MM.1S (cell line): Measurements from ENCODE around the gene PDZD8.
"Not testable (repeated sequence)": the region's sequence is repeated elsewhere in the genome, so short reads cannot be mapped to it uniquely, and the experiment has no call there.

Source experiments
- DNase-seq: peaks from one replicate; pipeline ENCODE4 v3.0.0-alpha.2; 2015
- H2AFZ ChIP-seq: fragments of 300-600 bp; sonication (generic); 2 replicates; pipeline ENCODE4 v1.6.0; 2016; ENCODE audit warnings: antibody characterized with exemption, low read length
- H3F3A ChIP-seq: fragments of 300-600 bp; sonication (generic); 2 replicates; pipeline ENCODE4 v1.6.1; 2016; ENCODE audit warnings: mild to moderate bottlenecking, antibody characterized with exemption, low read length, moderate library complexity, mixed read lengths; ENCODE audit not compliant: insufficient read depth
- H3K27ac ChIP-seq: fragments of 300-600 bp; sonication (generic); 2 replicates; pipeline ENCODE4 v1.5.1; 2016; ENCODE audit warnings: mild to moderate bottlenecking, low read length
- H3K27me3 ChIP-seq: fragments of 300-600 bp; sonication (generic); replicated peaks from 2 replicates; pipeline ENCODE4 v1.6.0; 2016; ENCODE audit warnings: low read length; ENCODE audit not compliant: insufficient read depth
- H3K36me3 ChIP-seq: fragments of 300-600 bp; sonication (generic); replicated peaks from 2 replicates; pipeline ENCODE4 v1.6.1; 2016; ENCODE audit warnings: mild to moderate bottlenecking, low read length, mixed read lengths; ENCODE audit not compliant: insufficient read depth
- H3K4me1 ChIP-seq: fragments of 300-600 bp; sonication (generic); 2 replicates; pipeline ENCODE4 v1.6.1; 2016; ENCODE audit warnings: low read length, mixed read lengths
- H3K4me2 ChIP-seq: fragments of 300-600 bp; sonication (generic); 2 replicates; pipeline ENCODE4 v1.6.0; 2016; ENCODE audit warnings: low read depth, low read length
- H3K4me3 ChIP-seq: fragments of 300-600 bp; sonication (generic); 2 replicates; pipeline ENCODE4 v1.5.1; 2016; ENCODE audit warnings: low read length, mixed read lengths
- H3K79me2 ChIP-seq: fragments of 300-600 bp; sonication (generic); 2 replicates; pipeline ENCODE4 v1.6.1; 2016; ENCODE audit warnings: mixed run types, low read length, mixed read lengths
- H3K9ac ChIP-seq: fragments of 300-600 bp; sonication (generic); 2 replicates; pipeline ENCODE4 v1.6.1; 2016; ENCODE audit warnings: low read length, mixed read lengths
- H3K9me2 ChIP-seq: fragments of 300-600 bp; sonication (generic); replicated peaks from 2 replicates; pipeline ENCODE4 v1.6.1; 2016; ENCODE audit warnings: mild to moderate bottlenecking, low read length, mixed read lengths; ENCODE audit not compliant: insufficient read depth
- H3K9me3 ChIP-seq: fragments of 300-600 bp; sonication (generic); replicated peaks from 2 replicates; pipeline ENCODE4 v1.6.1; 2016; ENCODE audit warnings: mild to moderate bottlenecking, low read length, mixed read lengths; ENCODE audit not compliant: insufficient read depth
- H4K20me1 ChIP-seq: fragments of 300-600 bp; sonication (generic); 2 replicates; pipeline ENCODE4 v1.6.1; 2016; ENCODE audit warnings: mild to moderate bottlenecking, low read length, moderate library complexity, mixed read lengths; ENCODE audit not compliant: insufficient read depth
- EZH2 ChIP-seq: fragments of 300-600 bp; sonication (generic); optimal IDR thresholded peaks from 2 replicates; pipeline ENCODE3; 2017; ENCODE audit warnings: low read depth, mild to moderate bottlenecking, antibody characterized with exemption, low read length, mixed read lengths
- EZH2phosphoT487 ChIP-seq: fragments of 300-600 bp; sonication (generic); IDR thresholded peaks from 2 replicates; pipeline ENCODE4 v1.6.1; 2018; ENCODE audit warnings: antibody characterized with exemption, low read length
- TF ChIP-seq, protein P1 (sequence below): fragments of 300-600 bp; sonication (generic); IDR thresholded peaks from 2 replicates; pipeline ENCODE4 v1.5.1; 2016; ENCODE audit warnings: antibody characterized with exemption, low read length, mixed read lengths

The PDZD8 gene

DNA sequence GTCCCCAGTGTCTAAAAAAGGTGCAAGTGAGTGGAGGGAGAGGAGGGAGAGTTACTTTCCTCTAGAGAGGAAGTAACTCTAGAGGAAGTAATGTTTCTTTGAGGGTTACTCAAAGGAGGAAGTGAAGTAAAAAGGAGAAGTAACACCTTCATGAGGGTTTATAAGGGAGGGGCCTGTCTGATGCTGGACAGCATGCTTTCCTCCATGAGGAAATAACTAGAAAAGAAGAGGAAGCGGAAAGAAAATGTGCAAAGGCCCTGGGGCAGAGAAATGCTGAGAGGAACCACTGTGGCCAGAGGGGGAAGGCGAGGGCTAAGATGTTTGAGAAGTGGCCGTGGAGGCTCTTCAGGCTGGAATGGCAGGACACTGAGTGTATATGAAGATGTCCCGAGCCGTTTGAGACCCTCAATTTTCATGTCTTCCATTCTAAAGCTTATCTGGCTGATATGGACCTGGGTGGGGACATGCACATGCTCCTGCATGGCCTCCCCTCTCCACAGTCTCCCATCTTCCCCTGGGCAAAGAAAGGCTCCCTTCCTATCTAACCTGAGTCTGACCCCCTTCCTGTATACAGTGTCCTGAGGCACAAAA, 137.7 kb downstream of the PDZD8 start:
- Histone ChIP-seq H3K9me3 (no peaks in the 10 kb centered on the region), H3K79me2 (no peaks in the 10 kb centered on the region), H3K9ac (no peak overlapping the region), H3K27ac (no peak overlapping the region), H3K4me2 (no peak overlapping the region), H3K4me3 (no peak overlapping the region), H3K36me3 (no peaks in the 10 kb centered on the region), H4K20me1 (no peaks in the 10 kb centered on the region), H2AFZ (no peak overlapping the region), H3K27me3 (no peaks in the 10 kb centered on the region), H3F3A (no peaks in the 10 kb centered on the region), H3K9me2 (no peaks in the 10 kb centered on the region), H3K4me1 (no peaks in the 10 kb centered on the region)
- TF ChIP-seq, protein P1, sequence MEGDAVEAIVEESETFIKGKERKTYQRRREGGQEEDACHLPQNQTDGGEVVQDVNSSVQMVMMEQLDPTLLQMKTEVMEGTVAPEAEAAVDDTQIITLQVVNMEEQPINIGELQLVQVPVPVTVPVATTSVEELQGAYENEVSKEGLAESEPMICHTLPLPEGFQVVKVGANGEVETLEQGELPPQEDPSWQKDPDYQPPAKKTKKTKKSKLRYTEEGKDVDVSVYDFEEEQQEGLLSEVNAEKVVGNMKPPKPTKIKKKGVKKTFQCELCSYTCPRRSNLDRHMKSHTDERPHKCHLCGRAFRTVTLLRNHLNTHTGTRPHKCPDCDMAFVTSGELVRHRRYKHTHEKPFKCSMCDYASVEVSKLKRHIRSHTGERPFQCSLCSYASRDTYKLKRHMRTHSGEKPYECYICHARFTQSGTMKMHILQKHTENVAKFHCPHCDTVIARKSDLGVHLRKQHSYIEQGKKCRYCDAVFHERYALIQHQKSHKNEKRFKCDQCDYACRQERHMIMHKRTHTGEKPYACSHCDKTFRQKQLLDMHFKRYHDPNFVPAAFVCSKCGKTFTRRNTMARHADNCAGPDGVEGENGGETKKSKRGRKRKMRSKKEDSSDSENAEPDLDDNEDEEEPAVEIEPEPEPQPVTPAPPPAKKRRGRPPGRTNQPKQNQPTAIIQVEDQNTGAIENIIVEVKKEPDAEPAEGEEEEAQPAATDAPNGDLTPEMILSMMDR, result no peak
- TF ChIP-seq EZH2phosphoT487 (no peak), EZH2 (no peak)
- DNase-seq, result no peak

DNA sequence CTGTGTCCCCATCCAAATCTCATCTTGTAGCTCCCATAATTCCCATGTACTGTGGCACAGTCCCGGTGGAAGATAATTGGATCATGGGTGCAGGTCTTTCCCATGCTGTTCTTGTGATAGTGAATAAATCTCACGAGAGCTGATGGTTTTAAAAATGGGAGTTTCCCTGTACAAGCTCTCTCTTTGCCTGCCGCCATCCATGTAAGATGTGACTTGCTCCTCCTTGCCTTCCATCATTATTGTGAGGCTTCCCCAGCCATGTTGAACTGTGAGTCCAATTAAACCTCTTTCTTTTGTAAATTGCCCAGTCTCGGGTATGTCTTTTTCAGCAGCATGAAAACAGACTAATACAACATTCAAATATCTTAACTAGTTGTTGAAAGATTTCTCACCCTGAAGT, 145.1 kb downstream of the PDZD8 start:
- H4K20me1 ChIP-seq, H3K36me3 ChIP-seq, H3K4me2 ChIP-seq, H3K27me3 ChIP-seq, H3K9me3 ChIP-seq, H3K4me1 ChIP-seq, H3K4me3 ChIP-seq, H3K9ac ChIP-seq, H2AFZ ChIP-seq, H3K9me2 ChIP-seq, H3K27ac ChIP-seq, DNase-seq, H3F3A ChIP-seq, H3K79me2 ChIP-seq: not testable (repeated sequence)

DNA sequence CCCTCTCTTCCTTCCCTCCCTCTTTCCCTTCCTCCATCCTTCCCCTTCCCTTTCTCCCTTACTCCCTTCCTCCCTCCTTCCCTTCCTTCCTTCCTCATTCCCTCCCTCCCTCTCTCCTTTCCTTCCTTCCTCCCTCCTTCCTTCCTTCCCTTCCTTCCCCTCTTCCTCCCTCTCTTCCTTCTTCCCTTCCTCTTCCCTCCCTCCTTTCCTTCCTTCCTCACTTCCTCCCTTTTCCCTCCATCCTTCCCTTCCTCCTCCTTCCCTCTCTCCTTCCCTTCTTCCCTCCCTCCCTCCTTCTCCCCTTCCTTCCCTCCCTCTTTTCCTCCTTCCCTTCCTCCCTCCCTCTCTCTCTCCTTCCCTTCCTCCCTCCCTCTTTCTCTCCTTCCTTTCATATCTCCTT, 147.0 kb downstream of the PDZD8 start:
- H3K27me3 ChIP-seq, result no peaks in the 10 kb centered on the region
- no peak for DNase-seq
- no peaks in the 10 kb centered on the region for H3K36me3 ChIP-seq
- H3K9me2 ChIP-seq, result no peaks in the 10 kb centered on the region
- no peaks in the 10 kb centered on the region for H3K9me3 ChIP-seq
- no peak overlapping the region for H3K9ac ChIP-seq
- H4K20me1 ChIP-seq, result no peaks in the 10 kb centered on the region
- no peaks in the 10 kb centered on the region for H3F3A ChIP-seq
- TF ChIP-seq EZH2 (no peak), EZH2phosphoT487 (no peak)
- H3K27ac ChIP-seq, result no peak overlapping the region
- no peak overlapping the region for H2AFZ ChIP-seq
- H3K4me3 ChIP-seq, result no peak overlapping the region
- no peaks in the 10 kb centered on the region for H3K79me2 ChIP-seq
- H3K4me2 ChIP-seq, result no peak overlapping the region
- H3K4me1 ChIP-seq, result no peaks in the 10 kb centered on the region
